Stimulated activated CD4-positive, alpha-beta T cell treated with anti-CD3 and anti-CD28 coated beads, Interleukin-2, amount 100 ng/mL, for 48 hours (primary cell): ENCODE results near the gene NR4A3.
"Not testable (repeated sequence)": the region's sequence is repeated elsewhere in the genome, so short reads cannot be mapped to it uniquely, and the experiment has no call there.

Experiments
- DNase-seq, 2 donors: peaks; one replicate each; pipeline ENCODE4 v3.0.0-alpha.2; 2020

NR4A3 gene

DNA sequence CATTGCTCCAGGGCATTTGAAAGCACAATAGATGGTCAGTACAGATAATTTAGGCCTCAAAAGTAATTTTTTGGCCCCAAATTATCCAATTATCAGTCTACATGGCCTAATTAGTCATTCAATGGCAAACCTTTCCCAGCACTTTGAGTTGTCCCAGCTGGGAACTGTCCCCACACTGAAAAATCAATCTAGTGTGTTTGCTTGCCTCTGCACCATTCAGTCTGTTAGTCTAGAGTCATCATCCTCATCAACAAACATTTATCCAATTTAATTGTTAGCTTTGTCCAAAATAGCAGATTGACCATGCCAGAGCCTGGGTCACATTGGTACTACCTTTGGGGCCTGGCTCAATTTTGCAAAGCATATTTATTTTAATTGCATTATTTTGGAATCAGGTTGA lies 13.9 kb downstream of the NR4A3 start:
- no peak for DNase-seq

DNA sequence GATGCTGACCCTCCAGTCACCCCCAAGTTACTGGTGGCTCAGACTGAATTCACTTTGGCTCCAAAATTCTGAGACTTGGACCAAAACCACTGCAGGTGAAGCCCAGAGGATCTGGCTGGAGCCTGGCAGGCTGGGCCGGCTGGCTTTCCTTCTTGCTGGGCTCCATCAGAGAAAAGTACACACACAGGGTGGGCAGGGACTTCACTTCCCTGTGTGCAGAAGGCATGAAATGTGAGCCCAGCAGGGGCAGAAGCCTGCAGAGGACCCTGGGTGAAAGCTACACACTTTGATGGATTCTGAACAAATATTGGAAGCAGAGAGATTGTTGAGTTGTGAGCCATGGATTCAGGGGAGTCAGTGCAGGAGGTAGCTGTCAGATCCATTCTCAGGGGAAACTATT lies 18.4 kb downstream of the NR4A3 start:
- no peak for DNase-seq

DNA sequence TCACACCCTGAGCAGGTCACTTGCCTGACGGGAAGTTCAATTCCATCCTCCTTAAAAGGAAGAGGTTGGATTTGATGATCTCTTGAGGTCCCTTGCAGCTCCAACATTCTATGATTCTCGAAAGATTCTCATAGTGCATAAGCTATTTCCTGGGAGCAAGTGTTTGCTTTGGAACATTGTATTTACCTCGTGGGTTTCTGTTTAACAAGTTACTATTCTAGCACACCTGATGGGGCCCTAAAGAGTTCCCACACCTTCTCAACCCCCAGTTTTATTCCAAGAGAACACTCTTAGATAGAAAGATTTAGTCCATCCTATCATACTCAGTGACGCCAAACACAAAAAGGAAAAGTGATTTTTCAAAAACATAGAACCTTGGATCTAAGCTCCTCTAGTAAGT lies 23.4 kb downstream of the NR4A3 start:
- no peak for DNase-seq

DNA sequence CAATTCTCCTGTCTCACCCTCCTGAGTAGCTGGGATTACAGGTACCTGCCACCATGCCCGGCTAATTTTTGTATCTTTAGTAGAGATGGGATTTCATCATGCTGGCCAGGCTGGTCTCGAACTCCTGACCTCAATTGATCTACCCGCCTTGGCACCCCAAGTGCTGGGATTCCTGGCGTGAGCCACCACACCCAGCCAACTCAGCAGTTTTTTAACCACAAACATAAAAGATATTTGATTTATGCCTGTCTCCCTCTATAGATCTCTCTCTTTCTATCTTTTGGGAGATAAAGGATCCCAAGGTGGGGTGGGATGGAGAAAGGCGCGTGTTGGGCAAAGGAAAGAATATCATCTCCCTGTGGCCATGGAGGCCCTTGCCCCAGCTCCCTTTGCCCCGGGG lies 26.8 kb downstream of the NR4A3 start:
- no peak for DNase-seq

DNA sequence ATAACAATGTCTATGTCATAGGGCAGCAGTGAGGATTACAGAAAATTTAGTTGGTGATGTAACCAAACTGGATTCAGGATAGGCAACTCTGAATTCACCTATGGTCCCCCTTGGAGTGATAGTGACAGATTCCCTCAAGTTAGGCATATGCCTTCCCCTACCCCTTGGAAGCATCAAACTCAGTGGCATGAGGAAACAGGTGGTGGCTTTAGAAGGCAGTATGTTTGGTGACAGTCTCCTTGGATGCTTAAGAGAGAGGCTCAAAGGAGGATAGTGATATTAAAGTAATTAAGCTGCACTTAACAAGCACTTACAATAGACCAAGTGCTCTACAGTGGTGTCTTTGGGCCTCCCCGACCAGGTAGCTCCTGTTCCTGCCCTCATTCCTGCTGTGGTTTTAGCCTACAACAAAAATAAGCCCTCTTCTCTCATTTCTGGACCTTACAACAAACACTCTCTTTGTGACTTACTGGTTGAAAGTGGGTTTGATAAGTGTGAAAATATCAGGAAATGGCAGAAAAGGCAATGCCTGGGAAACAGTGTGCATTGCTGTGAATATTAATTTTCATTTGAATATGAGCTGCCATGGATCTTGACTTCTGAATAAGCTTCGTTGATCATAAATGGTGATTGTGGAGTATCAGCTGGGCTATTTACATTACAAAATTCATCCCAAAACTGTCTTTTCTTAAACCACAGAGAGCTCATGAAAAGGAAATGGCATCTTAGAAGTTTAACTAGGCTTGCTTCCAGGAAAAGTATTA lies 29.2 kb downstream of the NR4A3 start:
- DNase-seq, result no peak

DNA sequence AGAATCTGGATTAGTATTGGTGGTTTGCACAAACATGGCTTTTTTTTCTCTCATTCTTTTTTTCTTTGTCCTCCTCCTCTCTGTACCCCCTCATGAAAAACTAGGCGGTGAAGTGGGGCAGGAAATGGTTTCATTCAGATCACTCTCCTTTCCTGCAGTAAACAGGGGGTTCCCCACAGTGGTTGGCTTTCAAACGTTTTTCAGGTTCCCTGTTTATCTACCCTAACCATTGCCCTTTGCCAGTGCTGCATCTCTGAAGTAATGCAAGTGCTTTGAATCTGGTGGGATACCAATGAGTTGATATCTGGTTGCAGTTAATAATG lies 29.8 kb downstream of the NR4A3 start:
- no peak for DNase-seq

DNA sequence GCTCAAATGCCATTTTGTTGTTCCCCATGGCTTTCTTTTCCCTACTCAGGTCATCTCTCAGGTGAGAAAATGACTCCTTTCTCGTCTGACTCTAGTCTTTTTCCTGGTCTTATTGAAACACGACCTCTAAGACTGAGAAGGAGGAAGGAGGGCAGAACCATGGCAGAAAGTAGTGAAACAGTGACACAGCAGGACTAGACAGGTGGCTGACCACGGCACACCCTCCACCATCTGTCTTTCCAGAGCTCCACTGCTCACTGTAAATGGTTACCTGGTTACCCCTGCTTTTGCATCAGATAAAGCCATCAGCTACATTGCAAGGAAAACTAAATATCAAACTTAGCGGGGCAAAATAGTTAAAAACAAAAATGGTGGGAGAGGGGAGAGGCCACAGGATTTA lies 30.9 kb downstream of the NR4A3 start:
- DNase-seq, result no peak

DNA sequence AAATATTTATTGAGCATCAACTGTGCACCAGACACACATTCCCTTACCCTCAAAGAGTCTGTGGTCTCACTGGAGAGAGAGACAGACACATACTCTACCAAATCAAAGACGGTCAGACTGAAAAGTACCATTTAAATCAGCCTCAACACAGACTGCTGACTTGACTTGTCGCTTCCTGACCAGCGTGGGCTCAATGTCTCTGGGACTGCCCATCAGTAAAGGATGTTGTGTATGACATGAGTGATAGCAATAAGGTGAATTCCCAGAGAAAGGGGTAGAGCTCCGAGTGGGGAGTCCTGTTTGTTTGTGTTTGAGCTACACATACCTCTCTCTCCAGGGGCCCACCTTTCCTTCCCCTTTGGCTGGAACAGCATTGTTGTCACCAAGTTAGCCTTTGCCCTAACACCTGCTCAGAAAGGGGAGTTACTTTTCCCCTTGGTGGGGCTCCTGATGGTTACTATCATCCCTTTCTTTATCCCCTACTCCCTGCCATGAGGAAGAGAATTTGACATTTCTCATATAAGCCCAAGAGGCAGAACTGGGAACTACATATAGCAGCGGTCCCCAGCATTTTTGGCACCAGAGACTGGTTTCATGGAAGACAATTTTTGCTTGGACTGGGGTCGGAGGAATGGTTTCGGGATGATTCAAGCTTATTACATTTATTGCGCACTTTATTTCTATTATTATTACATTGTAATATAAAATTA lies 33.9 kb downstream of the NR4A3 start:
- no peak for DNase-seq

DNA sequence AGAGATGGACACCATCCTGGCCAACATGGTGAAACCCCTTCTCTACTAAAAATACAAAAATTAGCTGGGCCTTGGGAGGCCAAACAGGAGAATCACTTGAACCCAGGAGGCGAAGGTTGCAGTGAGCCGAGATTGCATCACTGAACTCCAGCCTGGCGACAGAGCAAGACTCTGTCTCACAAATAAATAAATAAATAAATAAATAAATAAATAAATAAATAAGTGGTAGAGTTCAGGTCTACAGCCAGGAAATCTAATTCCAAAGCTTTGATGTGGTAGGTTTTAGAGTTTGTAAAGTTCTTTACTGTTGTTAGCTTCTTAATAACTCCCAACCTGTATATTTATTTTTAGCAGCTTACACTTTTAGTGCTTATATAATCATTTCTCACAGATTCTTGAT lies 35.9 kb downstream of the NR4A3 start:
- DNase-seq, result not testable (repeated sequence)

DNA sequence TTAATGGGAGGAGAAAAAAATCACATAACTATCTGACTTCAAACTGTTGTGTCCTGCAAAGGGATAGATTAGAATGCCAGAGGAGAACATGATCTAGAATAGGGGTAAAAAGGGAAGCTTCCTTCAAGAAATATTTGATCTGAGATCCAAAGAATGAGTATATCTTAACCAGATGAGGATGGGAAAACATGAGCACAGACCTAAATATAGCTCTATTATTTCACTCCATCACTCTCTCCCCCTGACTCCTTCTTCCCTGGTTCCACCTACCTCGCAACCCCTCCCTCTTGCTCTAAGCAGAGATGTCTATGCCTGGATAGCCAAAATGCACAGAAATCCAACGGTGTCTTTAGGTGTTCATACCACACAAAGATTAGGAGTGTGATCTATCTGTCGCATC lies 36.4 kb downstream of the NR4A3 start:
- no peak for DNase-seq

DNA sequence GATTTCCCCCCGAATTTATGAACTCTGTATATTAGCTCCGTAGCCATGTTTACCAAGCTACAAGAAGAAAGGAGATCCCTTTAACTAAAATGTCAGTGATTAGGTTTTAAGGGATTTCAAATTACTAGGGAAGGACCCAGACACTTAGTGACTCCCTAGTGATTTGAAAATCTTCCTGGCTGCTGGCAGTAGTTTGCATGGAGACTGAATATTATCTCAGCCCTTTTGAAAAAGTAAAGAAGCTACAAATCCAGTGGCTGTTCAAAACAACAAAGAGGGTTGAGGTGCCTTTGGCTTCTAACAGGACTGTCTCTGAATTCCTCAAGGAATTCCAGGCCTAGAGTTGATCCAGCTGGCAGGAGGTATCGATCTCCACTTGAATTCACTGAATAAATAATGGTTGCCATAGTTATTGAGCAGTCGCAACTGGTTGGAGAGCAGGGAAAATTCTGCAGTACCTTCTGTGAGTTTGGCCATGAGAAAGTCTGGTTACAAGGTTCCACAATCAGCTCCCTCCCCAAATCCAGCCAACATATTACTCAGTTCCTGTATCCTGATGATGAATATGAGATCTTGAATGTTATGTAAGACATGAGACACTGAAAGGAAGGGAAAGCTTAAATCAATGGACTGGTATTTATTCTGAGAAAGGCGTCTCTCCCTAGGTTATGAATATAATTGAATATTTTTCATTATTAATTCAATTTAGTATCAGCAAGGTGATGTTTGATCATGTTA lies 37.7 kb downstream of the NR4A3 start:
- no peak for DNase-seq

DNA sequence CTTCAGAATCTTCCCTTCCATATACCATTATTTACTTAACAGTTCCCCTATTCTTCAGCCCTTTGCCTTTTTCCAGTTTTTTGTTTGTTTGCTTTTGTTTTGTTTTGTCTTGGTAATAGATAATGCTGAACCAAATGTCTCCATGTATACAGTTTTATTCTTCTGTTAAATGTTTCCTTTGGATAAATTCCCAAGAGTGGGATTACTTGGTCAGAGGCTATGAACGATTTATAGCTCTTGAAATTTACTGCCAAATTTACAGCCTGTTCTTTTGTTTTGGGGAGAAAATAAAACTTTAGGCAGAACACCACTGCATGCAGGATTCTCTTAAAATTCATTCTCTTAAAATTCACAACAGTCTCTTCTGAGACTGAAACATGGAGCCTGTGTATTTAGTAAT lies 38.6 kb downstream of the NR4A3 start:
- DNase-seq, result no peak

DNA sequence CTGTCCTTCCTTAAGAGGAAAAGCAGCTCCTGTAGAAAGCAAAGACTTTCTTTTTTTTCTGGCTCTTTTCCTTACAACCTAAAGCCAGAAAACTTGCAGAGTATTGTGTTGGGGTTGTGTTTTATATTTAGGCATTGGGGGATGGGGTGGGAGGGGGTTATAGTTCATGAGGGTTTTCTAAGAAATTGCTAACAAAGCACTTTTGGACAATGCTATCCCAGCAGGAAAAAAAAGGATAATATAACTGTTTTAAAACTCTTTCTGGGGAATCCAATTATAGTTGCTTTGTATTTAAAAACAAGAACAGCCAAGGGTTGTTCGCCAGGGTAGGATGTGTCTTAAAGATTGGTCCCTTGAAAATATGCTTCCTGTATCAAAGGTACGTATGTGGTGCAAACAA lies 42.3 kb downstream of the NR4A3 start:
- DNase-seq, result no peak

DNA sequence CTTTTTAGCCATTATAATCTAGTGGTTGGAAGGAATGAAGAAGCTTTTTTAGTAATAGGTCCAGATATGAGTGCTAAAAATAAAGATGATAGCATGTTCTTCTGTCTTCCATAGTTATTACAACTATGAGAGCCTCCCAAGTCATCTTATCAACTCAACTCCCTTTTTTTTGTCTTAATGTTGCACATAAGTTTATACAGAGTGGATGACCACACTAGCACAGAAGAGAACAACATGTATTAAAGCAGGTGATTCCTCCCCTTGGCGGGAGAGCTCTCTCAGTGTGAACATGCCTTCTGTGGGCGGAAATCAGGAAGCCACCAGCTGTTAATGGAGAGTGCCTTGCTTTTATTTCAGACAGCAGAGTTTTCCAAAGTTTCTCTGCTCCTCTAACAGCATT lies 44.7 kb downstream of the NR4A3 start:
- no peak for DNase-seq

DNA sequence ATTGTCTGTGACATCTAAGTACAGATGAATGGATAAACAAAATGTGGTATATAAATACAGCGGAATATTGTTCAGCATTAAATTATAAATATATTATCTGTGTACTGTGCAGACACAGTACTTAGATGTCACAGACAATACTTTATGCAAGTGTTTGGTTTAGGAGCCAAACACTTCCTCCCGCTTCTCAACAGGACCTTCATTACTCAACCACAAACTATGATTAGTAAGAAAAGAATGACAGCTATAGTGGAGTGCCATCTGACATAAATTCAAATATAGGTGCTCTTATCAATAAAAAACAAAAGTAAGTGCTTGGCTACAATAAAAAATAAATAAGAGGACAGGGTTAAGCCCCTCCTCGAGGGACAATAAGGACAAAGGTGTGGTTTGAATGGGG lies 45.9 kb downstream of the NR4A3 start:
- DNase-seq, result no peak

DNA sequence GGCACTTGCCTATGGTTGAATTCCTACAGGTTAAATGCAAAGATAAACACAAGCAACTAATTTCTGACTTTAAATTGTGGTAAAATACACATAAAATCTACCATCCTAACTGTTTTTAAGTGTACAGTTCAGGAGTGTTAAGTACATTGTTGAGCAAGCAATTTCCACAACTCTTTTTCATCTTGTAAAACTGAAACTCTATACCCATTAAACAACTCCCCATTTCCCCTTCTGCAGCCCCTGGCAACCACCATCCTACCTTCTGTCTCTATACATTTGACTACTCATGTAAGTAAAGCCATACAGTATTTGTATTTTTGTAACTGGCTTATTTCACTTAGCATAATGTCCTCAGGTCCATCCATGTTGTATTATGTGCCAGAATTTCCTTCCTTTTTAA lies 46.3 kb downstream of the NR4A3 start:
- DNase-seq, result no peak

DNA sequence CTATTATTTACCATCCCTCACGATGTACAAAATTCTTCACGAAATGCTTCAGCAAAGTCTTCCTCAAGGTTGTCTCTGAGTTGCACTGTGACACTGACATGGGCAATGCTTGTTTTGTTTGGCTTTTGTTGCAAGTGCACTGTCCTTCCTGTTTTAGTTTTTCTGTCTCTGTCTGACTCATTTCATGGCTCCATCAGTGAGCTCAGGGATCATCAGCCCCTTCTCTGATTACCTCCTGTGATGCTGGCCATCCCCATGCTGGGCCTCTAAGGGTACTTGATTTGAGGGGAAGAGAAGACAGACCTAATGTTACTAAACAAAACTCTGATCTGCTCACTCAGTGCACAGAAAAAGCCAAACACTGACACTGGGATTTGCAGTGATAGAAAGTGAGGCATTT lies 47.2 kb downstream of the NR4A3 start:
- no peak for DNase-seq

DNA sequence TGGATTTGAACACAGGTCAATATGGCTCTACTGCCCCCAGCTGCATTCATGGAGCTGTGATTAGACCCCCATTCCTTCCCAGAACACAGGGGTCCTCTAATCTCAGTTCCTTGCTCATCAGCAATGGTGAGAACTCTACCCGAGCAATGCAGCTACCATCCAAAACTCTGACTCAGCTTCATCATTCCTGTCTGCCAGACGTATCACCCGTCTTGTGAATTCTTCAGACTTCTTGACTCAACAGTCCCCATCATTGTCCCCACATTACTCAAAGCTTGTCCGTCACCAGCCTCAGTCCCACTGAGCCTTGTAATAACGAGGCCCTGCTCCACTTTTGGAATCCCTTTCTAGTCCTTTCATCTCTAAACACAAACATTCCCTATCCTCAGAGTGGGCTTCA lies 48.4 kb downstream of the NR4A3 start:
- DNase-seq, result no peak

DNA sequence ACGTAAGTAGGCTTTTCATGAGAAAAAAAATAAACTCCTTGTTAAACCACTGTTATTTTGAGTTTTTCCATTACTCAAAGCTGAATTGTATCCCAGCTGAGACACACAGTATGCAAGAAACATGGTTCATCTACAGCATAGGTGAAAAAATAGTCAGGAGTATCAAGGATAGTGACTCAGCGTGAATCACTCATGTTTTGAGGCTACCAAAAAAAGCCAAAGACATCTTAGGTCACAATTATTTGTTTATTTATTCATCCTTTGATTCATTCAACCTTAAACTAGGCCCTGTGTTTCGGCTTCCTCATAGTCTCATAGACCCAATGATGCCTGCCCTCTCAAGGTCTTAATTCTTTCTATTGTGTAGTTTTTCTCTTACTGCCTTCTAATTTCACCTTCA lies 51.8 kb downstream of the NR4A3 start:
- DNase-seq, result no peak

DNA sequence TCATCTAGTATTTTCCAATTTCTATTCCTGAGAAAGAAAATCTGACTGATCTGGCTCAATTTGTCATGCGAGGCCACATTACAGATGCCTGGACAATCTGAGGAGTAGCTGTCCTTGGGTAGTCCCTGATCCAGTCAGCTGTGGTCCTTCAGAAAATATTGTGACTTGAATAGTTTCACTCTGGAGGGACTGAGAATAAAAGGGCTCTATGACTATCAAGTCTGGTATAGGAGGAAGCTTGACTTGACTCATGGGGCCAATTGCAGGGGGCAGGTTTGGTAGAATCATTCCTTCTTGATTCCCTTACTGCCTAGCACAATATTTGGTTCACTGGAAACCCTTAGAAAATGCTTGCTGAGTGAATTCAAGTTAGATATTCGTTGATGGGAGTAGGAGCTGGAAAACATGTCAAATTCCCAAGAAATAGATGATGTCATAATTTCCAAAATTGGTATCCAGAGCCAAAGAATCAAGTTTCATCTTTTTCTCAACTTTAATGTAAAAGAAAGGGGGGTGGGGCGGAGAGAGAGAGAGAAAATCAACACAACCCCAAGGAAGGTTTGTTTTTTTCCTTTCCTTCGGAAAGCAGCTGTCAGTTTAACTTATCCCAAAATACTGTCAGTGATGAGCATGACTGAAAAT lies 52.4 kb downstream of the NR4A3 start:
- peak in 1 of 2 donors; percentile 6 for DNase-seq

DNA sequence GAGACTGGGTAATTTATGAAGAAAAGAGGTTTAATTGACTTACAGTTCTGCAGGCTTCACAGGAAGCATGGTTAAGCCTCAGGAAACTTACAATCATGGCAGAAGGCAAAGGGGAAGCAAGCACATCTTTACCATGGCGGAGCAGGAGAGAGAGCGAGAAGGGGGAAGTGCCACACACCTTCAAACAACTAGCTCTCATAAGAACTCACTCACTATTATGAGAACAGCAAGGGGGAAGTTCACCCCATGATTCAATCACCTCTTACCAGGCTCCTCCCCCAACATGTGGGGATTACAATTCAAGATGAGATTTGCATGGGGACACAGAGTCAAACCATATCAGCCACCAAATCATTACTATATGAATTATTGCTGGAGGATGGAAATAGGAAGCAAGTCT lies 54.5 kb downstream of the NR4A3 start:
- DNase-seq, result no peak

DNA sequence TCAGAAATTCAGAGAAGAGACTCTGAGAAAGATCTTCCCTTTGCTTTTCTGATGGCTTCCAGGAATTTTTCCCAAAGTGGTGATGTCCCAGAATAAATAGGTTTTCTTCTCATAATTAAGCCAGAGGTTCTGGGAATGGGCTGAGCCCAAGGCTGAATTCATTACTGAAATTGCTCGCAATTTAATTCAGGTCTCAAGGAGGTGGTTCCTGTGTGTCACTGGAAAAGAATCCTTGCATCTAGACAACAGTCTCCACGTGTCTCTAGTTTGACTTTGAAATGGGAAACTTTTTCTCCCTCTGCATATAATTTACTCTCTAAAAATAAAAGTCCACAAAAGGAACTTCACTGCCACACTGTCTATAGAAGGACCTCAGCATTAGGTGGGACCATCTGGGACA lies 57.0 kb downstream of the NR4A3 start:
- DNase-seq, result no peak

DNA sequence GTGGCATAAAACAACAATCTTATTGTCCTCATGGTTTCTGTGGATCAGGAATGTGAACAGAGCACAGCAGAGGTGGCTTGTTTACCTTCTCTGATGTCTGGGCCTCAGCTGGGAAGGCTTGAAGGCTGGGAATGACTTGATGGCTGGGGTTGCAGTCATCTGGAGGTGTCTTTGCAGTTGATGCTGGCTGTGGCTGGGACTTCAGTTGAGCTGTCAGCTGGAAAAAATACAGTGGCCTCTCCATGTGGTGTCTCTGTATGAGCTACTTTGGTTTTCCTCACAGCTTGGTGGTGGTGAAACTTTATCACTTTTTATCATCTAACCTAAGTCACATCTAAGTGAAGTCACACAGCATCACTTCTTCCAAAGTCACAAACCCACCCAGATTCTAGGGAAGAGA lies 60.1 kb downstream of the NR4A3 start:
- peak in 1 of 2 donors; percentile 15 for DNase-seq

DNA sequence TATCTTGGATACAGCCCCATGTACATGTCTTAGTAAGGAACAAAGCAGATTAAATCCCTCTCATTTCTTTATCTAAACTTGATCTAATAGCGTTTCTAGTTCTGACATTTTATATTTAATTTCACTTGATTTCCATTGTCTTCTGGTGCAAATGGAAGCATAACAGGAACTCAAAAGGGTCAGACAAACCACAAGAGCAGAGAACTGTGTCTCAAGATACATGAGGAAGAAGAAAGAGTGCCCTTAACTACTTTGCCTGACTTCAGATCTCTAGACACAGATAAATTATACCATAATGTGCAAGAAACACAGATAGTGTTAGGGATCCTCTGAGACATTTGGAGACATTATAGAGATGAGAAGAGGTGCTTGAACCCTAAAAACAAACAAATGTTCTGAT lies 64.1 kb downstream of the NR4A3 start:
- no peak for DNase-seq
